Neuron (in vitro differentiated cells): Measurements from ENCODE around the gene MAST4.
"Not testable (repeated sequence)": the region's sequence is repeated elsewhere in the genome, so short reads cannot be mapped to it uniquely, and the experiment has no call there.

ENCODE experiments used
- H2AFZ ChIP-seq: one replicate; pipeline ENCODE4 v1.6.1; 2013; ENCODE audit warnings: low read depth, mild to moderate bottlenecking, inconsistent platforms, low read length, moderate library complexity
- H3K27me3 ChIP-seq: one replicate; pipeline ENCODE4 v1.6.1; 2013; ENCODE audit warnings: low read length; ENCODE audit not compliant: insufficient read depth
- H3K36me3 ChIP-seq: one replicate; pipeline ENCODE4 v1.6.1; 2013; ENCODE audit warnings: low read length; ENCODE audit not compliant: insufficient read depth
- H3K4me1 ChIP-seq: one replicate; pipeline ENCODE4 v1.6.1; 2013; ENCODE audit warnings: low read length; ENCODE audit not compliant: insufficient read depth
- H3K4me3 ChIP-seq: 2 replicates; pipeline ENCODE4 v1.5.1; 2013; ENCODE audit warnings: mild to moderate bottlenecking, low read length, moderate library complexity
- H3K9me3 ChIP-seq: one replicate; pipeline ENCODE4 v1.6.1; 2013; ENCODE audit warnings: low read length

MAST4 gene

DNA sequence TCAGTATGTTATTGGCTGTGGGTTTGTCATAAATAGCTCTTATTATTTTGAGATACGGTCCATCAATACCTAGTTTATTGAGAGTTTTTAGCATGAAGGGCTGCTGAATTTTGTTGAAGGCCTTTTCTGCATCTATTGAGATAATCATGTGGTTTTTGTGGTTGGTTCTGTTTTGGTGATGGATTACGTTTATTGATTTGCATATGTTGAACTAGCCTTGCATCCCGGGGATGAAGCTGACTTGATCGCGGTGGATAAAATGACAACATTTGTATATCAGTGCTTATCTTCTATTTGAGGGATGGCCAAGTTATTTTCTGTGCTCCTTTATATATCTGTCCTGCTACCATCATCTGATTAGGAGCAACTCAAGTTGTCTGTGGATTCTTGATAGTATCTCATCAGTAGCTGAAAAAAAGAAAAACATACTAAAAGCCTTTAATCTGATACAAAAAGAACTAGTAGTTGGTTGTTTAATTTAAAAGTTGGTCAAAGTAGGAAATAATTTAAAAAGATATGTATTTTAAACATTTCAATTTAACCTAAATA is 531.2 kb downstream of the MAST4 start:
- H3K4me3 ChIP-seq, H3K27me3 ChIP-seq, H3K9me3 ChIP-seq, H3K4me1 ChIP-seq, H2AFZ ChIP-seq, H3K36me3 ChIP-seq: not testable (repeated sequence)

DNA sequence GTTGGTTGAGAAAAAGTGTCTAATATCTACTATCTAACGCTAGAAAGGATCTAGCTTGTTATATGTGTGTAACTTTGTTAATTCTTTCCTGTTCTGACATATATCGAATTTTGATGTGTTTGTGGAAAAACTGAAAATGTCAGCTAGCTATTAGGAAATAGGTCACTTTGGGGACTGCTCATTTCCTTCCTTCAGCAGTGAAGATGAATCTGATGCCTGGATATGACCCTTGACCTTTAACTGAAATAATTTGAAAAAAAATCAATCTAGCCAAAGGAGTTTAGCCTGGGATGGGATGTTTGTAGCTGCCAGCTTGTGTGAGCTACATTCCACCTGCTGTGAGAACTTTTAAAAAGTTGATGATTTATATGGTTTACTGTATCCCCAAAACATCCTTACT is 533.6 kb downstream of the MAST4 start:
- H3K9me3 ChIP-seq: no peaks in the 10 kb centered on the region
- no peaks in the 10 kb centered on the region for H3K4me1 ChIP-seq
- no peaks in the 10 kb centered on the region for H3K27me3 ChIP-seq
- H3K4me3 ChIP-seq: no peak overlapping the region
- no peak overlapping the region for H2AFZ ChIP-seq
- H3K36me3 ChIP-seq: no peaks in the 10 kb centered on the region

DNA sequence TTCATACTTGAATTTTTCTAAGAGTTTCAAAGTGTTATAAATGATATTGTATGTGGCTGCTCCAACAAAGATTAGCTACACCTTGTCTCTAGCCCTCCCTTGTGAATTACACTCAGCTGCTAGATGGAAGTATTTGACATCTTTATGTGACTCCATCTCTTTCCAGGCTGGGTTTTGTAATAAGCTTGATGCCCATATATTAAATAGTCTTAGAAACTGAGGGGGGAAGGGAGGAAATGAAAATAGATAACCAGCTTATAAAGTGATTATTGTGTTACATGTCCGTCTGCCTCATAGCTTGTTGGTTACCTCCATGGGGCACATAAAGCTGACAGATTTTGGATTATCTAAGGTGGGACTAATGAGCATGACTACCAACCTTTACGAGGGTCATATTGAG is 537.0 kb downstream of the MAST4 start:
- no peaks in the 10 kb centered on the region for H3K36me3 ChIP-seq
- H3K9me3 ChIP-seq: no peaks in the 10 kb centered on the region
- H2AFZ ChIP-seq: no peak overlapping the region
- H3K4me1 ChIP-seq: no peaks in the 10 kb centered on the region
- no peak overlapping the region for H3K4me3 ChIP-seq
- no peaks in the 10 kb centered on the region for H3K27me3 ChIP-seq

DNA sequence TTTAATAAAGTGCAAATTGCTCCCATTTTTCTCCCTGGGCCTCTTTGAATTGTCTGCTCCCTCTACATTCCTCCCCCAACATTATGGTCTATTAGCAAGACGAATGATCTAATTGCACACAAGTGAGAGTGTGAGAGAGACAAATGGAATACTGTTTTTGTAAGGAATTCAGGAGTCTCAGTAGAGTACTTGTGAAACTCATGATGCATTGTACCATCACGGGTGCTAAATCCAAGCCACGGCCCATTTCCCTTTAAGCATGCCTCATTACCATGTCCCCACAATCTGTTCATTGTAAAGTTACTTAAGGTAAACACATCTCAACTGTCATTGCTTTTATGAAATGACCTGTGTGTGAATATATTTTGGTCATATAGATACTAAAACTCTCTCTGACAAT is 537.6 kb downstream of the MAST4 start:
- no peaks in the 10 kb centered on the region for H3K4me1 ChIP-seq
- H3K36me3 ChIP-seq: no peaks in the 10 kb centered on the region

DNA sequence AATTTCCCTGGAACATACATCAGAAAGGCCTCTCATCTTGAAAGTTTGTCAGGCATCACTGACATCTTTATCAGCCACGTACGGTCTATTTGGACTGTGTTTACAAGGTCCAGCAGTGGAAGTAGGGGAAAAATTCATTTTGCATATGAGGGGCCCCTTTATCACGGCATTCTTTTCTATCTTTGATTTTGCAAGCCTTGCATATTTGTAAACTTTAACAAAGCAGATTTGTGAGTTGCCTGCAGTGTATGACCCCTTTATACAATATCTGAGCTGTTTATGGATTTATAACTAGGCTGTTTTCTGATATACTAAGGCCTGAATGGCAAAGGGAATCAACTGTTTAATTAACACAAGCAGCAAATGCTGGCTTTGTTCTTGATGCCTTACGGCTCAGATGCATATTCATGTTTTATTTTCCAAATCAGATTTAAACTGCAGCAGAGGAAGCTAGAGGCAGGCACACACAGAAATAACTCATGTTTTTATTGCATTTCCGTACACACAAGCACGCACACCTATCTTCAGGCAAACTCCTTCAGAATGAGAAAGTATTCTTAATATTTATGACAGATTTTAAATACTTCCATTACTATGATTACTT is 539.3 kb downstream of the MAST4 start:
- H3K4me3 ChIP-seq: no peak overlapping the region
- no peaks in the 10 kb centered on the region for H3K4me1 ChIP-seq
- H3K36me3 ChIP-seq: no peaks in the 10 kb centered on the region
- no peaks in the 10 kb centered on the region for H3K27me3 ChIP-seq
- H2AFZ ChIP-seq: no peak overlapping the region
- no peaks in the 10 kb centered on the region for H3K9me3 ChIP-seq

More for the DNA sequence above, 537.6 kb downstream of the MAST4 start:
- Histone ChIP-seq H2AFZ (no peak overlapping the region), H3K9me3 (no peaks in the 10 kb centered on the region), H3K4me3 (no peak overlapping the region), H3K27me3 (no peaks in the 10 kb centered on the region)

DNA sequence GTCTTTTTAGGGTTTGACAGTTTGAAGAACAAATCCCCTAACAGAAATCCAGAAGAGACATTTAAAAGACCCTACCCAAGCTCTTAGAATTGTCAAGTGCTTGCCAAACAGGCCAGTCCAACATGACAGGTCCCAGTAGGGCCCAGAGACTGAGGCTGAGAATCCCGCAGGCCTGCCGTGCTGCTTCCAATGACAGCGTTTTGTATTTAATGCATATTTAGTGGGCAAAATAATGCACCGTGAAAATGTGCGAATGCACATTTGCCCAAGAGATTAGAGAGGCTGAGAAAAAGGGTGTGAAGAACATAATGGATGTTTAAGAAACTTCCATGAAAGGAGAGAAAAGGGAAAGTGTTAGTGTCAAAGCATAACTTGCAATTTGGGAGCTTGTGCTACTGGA is 542.8 kb downstream of the MAST4 start:
- Histone ChIP-seq H3K9me3 (no peaks in the 10 kb centered on the region), H3K27me3 (no peaks in the 10 kb centered on the region), H3K4me3 (no peak overlapping the region), H3K36me3 (peaks cover 9% of the 10 kb centered on the region), H2AFZ (no peak overlapping the region), H3K4me1 (no peaks in the 10 kb centered on the region)

DNA sequence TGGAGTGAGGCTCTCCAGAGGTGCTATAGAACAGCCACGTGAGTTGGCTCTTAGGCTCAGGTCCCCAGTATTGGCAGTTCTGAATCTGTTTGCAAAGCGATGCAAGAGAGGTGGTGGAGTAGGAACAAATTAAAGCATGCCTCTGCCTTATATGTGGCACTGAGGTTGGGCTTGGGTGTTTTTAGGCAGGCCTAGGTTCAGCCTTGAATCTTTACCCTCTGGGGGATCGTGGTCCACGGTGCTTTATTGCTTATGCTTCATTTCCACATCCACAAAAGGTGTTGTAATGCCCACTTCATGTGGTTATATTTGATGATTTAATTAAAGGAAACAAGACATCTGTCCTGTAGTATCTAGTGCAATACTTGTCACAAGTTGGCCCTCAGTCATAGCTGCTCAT is 544.2 kb downstream of the MAST4 start:
- H3K4me1 ChIP-seq: no peaks in the 10 kb centered on the region
- H3K4me3 ChIP-seq: no peak overlapping the region
- H3K9me3 ChIP-seq: no peaks in the 10 kb centered on the region
- H3K36me3 ChIP-seq: peaks cover 11% of the 10 kb centered on the region
- no peaks in the 10 kb centered on the region for H3K27me3 ChIP-seq
- H2AFZ ChIP-seq: no peak overlapping the region

DNA sequence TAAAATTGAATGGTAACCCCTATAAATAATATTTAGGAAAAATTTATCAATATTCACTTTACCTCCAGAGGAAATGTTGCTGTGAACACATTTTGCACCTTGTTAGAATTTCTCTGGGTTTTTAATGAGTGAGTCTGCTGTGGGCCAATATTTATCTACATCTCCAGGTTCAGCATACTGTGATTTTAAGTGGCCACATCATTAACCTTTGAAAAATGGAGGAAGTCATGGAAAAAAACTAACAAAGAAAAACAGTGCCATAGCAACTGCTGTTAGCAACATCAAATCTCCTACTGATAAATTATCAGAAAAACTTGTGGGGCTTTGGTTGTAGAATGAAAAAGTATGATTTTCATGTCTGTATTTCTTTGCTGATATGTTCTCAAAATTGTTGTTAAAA is 545.5 kb downstream of the MAST4 start:
- Histone ChIP-seq H2AFZ (no peak overlapping the region), H3K27me3 (no peaks in the 10 kb centered on the region), H3K36me3 (peaks cover 16% of the 10 kb centered on the region)

DNA sequence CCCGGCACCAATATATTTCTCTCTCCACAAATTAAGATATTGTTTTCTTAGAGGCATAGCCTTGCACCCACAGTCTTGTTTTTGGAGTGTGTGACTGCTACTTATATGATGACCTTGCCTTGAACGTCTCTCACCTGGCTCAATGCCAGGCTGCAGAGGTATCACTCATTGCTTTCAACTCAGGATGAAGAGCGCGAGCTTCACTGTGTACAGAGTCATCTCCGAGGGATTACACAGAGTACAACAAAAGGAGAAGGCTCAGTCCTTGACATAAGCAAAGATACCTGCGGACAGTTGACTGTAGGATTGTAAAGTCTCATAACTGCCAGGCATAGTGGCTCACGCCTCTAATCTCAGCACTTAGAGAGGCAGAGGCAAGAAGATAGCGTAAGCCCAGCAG is 546.6 kb downstream of the MAST4 start:
- no peak overlapping the region for H3K4me3 ChIP-seq
- H3K4me1 ChIP-seq: no peaks in the 10 kb centered on the region
- no peaks in the 10 kb centered on the region for H3K9me3 ChIP-seq
- H3K36me3 ChIP-seq: peaks cover 20% of the 10 kb centered on the region
- H2AFZ ChIP-seq: no peak overlapping the region
- H3K27me3 ChIP-seq: no peaks in the 10 kb centered on the region

More for the DNA sequence above, 545.5 kb downstream of the MAST4 start:
- Histone ChIP-seq H3K4me1 (no peaks in the 10 kb centered on the region), H3K4me3 (no peak overlapping the region), H3K9me3 (no peaks in the 10 kb centered on the region)

DNA sequence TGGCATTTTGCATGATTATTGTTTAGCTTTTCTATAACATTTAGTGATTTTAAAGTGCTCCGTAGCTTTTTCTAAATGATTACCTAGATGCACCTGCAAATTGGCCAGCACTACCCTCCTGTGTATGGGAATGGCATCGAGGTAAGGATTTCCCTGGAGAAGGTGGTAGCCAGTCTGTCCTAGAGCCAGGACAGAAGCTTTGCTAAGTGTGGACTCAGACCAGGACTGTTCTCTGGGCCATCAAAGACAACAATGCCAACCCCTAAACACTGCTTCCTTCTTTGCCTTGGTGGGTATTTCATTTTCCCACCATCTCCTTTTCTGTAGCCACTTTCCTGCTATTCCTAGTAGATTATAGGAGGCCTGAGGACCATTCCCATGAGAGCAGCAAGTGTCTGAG is 547.4 kb downstream of the MAST4 start:
- Histone ChIP-seq H3K36me3 (peaks cover 20% of the 10 kb centered on the region), H3K9me3 (no peaks in the 10 kb centered on the region), H3K27me3 (no peaks in the 10 kb centered on the region), H2AFZ (no peak overlapping the region), H3K4me3 (no peak overlapping the region), H3K4me1 (no peaks in the 10 kb centered on the region)

DNA sequence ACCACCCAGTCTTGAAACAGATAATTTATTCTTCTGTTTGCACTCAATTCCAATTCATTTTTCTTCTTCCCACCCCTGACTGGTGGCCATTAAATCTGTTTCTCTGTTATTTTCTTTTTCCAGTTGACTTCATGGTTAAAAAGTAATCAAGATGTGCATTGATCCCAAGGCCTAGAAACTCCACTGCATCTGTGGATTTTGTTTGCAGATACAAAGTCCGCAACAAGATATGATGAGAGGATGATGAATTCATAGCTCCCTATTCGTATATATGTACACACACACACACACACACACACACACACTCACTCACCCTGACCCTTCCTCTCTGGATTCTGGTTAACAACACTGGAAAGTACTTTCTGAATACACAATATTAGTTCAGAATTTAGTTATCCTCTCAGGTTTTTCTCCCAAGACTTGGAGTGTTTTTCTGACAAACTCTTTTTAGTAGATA is 548.0 kb downstream of the MAST4 start:
- Histone ChIP-seq H2AFZ (no peak overlapping the region), H3K9me3 (no peaks in the 10 kb centered on the region), H3K36me3 (peaks cover 20% of the 10 kb centered on the region), H3K27me3 (no peaks in the 10 kb centered on the region), H3K4me3 (no peak overlapping the region), H3K4me1 (no peaks in the 10 kb centered on the region)

DNA sequence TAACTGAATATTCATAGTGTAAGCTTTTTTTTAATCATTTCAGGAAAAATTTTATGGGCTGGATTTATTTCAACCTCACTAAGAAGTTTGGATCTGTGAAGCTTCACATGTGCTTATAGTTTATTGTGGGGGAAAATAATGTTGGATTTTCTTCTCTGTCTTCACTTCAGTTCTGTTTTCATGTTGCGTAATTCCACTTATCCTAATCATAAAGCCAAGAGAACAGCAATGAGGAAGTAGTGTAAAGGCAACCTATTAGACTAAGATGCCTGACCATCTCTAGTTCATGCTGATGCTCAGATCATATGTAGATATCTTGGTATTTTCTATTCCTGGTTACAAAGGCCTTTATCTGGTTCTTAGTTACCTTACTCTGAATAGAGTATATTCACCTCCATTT is 550.4 kb downstream of the MAST4 start:
- H3K36me3 ChIP-seq: peaks cover 20% of the 10 kb centered on the region

DNA sequence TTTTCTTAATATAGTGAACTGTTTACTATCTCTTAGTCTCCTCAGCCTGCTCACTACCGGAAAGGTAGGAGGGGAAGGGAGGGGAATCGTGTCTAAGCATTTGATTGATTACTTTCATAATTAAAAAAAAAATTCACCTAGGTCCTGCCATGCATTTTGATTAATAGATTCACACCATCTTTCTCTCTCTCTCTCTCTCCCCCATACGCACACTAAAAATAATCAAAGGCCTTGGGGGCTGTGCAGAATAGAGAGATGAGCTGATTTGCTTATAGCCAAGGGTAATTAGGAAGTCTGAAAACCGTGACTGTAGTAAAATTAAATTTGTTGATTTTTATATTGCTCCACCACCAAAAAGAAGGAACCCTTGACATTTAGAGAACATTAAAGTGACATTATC is 550.8 kb downstream of the MAST4 start:
- Histone ChIP-seq H3K9me3 (no peaks in the 10 kb centered on the region), H3K27me3 (no peaks in the 10 kb centered on the region), H3K4me3 (no peak overlapping the region), H2AFZ (no peak overlapping the region), H3K36me3 (peaks cover 20% of the 10 kb centered on the region), H3K4me1 (no peaks in the 10 kb centered on the region)

More for the DNA sequence above, 550.4 kb downstream of the MAST4 start:
- Histone ChIP-seq H2AFZ (no peak overlapping the region), H3K9me3 (no peaks in the 10 kb centered on the region), H3K4me1 (no peaks in the 10 kb centered on the region), H3K4me3 (no peak overlapping the region), H3K27me3 (no peaks in the 10 kb centered on the region)

DNA sequence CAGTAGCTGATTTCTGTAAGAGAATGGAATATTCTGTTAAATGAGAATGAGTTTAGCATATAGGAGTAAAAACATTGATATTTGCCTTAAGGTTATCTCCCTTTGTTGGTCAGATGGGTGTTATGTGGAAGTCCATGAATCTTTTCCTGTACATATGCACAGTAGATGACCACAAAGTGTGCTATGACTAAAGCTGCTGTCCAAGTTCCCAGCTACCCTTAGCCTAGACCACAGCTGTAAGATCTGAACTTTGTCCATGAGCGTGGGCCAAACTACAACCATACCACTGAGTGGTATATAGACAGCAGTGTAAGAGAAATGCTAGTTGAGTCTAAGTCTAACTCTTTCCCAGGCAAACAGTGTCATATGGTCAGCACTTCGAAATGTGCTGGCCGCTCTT is 551.6 kb downstream of the MAST4 start:
- H3K36me3 ChIP-seq: peaks cover 16% of the 10 kb centered on the region

More for the DNA sequence above, 551.6 kb downstream of the MAST4 start:
- Histone ChIP-seq H3K4me3 (no peak overlapping the region), H3K27me3 (no peaks in the 10 kb centered on the region), H2AFZ (no peak overlapping the region), H3K4me1 (no peaks in the 10 kb centered on the region), H3K9me3 (no peaks in the 10 kb centered on the region)
